22Rv1 (cell line): Measurements from ENCODE around the gene C9orf43.
"Not testable (repeated sequence)": the region's sequence is repeated elsewhere in the genome, so short reads cannot be mapped to it uniquely, and the experiment has no call there.

Experiments used
- H3K27ac ChIP-seq: fragments of 450-650 bp; 2 replicates; pipeline ENCODE4 v1.5.1; 2017
- ZFX ChIP-seq: fragments of 450-650 bp; IDR thresholded peaks from 2 replicates; pipeline ENCODE4 v1.6.1; 2017; ENCODE audit warnings: antibody characterized with exemption, borderline replicate concordance
- TF ChIP-seq, protein P1 (sequence below): fragments of 450-650 bp; IDR thresholded peaks from 2 replicates; pipeline ENCODE4 v1.5.1; 2017; ENCODE audit warnings: mild to moderate bottlenecking

The C9orf43 gene

GRCh38 chr9:113376634-113377567 is 33.6 kb upstream of the C9orf43 start, which contains the start of gene HDHD3:
TSS of gene HDHD3 (minus strand) at chr9:113376986. CDS start at chr9:113374354, 2,632 bp downstream.
- TF ChIP-seq, protein P1, sequence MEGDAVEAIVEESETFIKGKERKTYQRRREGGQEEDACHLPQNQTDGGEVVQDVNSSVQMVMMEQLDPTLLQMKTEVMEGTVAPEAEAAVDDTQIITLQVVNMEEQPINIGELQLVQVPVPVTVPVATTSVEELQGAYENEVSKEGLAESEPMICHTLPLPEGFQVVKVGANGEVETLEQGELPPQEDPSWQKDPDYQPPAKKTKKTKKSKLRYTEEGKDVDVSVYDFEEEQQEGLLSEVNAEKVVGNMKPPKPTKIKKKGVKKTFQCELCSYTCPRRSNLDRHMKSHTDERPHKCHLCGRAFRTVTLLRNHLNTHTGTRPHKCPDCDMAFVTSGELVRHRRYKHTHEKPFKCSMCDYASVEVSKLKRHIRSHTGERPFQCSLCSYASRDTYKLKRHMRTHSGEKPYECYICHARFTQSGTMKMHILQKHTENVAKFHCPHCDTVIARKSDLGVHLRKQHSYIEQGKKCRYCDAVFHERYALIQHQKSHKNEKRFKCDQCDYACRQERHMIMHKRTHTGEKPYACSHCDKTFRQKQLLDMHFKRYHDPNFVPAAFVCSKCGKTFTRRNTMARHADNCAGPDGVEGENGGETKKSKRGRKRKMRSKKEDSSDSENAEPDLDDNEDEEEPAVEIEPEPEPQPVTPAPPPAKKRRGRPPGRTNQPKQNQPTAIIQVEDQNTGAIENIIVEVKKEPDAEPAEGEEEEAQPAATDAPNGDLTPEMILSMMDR, result no peak
- TF ChIP-seq ZFX, result no peak
- H3K27ac ChIP-seq, result peak within 1 kb of the TSS; percentile 83

GRCh38 chr9:113379094-113379828 is 31.3 kb upstream of the C9orf43 start:
- H3K27ac ChIP-seq, result not testable (repeated sequence)

GRCh38 chr9:113379829-113380210 is 30.7 kb upstream of the C9orf43 start:
- H3K27ac ChIP-seq, result not testable (repeated sequence)

DNA sequence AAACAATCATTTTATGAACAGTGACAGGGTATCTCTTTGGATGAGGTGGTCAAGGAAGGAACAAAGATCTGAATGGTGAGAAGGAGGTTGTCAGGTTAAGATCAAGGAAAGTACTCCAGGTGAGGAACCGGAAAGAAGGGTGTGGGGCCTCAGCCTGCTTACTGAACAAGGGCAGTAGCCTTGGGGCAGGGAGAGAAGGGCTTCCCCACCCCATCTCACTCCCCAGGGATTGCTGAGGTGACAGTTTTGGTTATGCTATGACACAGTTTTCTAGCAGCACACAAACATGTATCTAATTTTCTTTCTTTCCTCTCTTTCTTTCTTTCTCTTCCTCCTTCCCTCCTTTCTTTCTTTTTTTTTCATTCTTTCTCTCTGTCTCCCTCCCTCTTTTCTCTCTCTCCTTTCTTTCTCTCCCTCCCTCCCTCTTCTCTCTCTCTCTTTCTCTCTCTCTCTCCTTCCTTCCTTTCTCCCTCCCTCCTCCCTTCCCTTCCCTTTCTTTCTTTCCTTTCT is 29.6 kb upstream of the C9orf43 start:
- no peak for TF ChIP-seq ZFX
- TF ChIP-seq, protein P1, result no peak
- H3K27ac ChIP-seq, result peak overlapping the region; percentile 83; the same call in 1 of the 2 replicates

DNA sequence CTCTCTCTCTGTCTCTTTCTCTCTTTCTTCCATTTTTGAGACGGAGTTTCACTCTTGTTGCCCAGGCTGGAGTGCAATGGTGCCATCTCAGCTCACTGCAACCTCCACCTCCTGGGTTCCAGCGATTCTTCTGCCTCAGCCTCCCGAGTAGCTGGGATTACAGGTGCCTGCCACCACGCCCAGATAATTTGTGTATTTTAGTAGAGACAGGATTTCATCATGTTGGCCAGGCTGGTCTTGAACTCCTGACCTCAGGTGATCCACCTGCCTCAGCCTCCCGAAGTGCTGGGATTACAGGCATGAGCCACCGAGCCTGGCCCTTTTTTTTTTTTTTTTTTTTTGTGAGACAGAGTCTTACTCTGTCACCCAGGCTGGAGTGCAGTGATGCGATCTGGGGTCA is 29.1 kb upstream of the C9orf43 start:
- H3K27ac ChIP-seq, result peak overlapping the region; percentile 83

DNA sequence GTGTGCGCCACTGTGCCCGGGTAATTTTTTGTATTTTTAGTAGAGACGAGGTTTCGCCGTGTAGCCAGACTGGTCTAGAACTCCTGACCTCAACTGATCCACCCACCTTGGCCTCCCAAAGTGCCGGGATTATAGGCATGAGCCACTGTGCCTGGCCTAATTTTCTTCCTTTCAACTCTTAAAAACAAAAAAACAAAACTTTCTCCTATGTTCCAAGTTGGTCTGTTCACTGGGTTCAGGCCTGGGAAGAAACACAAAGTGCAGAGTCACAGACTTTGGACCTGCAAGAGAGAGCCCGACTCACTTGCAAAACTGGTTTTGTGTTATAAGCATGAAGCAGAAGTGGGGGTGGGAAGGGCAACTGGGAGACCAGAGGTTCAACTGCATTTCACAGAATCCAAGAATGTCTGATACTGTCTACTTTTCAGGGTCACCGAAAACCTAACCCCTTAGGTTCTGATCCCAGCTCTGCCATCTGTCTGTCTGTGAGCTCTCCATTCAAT is 28.6 kb upstream of the C9orf43 start:
- peak overlapping the region; percentile 83 for H3K27ac ChIP-seq
- TF ChIP-seq, protein P1, result no peak
- TF ChIP-seq ZFX, result no peak

- H3K27ac ChIP-seq, result peak overlapping the region; percentile 72
- no peak for TF ChIP-seq ZFX
- TF ChIP-seq, protein P1, result no peak
These were observed 23.8 kb upstream of the C9orf43 start for GRCh38 chr9:113386571-113387393.

DNA sequence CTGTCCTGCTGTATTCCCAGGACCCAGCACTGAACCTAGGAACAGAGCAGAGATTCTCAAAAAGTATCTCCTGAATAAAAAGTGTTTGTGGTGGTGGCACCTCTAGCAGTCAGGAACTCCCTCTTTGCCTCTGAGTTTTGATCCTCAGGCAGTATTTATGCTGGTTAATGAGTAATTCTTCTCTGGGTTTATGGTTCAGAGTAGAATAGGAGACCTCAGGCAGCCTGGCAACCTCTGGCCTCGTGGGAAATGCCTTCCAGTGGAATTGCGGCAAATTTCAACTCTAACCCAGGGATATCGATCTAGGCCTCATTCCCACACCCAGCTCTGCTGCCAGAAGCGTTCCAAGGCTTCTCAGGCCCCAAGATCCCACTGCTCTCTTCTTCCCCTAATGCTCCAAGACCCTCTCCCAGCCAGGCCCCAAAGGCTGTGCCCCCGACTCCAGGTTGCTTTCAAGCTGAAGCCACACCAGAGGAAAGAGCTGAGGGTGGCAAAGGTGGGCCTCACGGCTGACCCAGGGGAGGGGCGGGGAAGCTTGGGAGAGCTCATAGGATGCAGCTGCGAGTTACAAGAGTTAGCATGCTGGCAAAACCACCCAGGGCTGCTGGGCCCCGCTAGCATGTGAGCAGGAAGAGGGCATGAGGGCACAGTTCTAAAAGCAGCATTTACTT is 22.9 kb upstream of the C9orf43 start:
- peak overlapping the region; percentile 72 for H3K27ac ChIP-seq
- no peak for TF ChIP-seq ZFX
- TF ChIP-seq, protein P1, result no peak
